GM03348 (cell line): Measurements from ENCODE around the gene SFXN4.
"Not testable (repeated sequence)": the region's sequence is repeated elsewhere in the genome, so short reads cannot be mapped to it uniquely, and the experiment has no call there.

Experiments used
- DNase-seq: peaks from one replicate; pipeline ENCODE4 v3.0.0; 2012; ENCODE audit warnings: low spot score

Gene SFXN4

DNA sequence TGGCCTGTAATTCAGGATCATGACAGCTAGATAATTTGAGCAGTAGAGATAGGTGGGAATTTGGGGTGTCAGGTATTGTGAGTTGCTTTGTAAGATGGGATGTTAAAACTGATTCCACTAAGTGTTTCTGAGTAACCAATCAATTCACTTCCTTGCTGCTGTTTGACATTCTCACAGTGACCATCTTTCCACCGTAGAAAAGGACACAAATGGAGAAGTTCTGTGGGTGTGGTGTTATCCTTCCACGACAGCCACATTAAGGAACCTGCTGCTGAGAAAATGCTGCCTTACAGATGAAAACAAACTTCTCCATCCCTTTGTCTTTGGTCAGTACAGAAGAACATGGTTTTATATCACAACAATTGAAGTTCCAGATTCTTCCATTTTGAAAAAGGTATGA lies 57.7 kb downstream of the SFXN4 start:
- DNase-seq, result not testable (repeated sequence)

DNA sequence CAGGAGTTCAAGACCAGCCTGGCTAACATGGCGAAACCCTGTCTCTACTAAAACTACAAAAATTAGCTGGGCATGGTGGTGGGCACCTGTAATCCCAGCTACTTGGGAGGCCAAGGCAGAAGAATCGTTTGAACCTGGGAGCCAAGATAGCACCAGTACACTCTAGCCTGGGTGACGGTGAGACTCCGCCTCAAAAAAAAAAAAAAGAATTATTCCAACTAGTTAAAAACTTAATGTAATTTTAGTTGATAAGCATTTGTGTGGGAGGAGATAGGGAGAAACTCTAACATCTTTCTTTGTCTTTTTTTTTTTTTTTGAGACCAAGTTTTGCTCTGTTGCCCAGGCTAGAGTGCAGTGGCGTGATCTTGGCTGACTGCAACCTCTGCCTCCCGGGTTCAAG lies 58.4 kb downstream of the SFXN4 start:
- DNase-seq, result not testable (repeated sequence)

DNA sequence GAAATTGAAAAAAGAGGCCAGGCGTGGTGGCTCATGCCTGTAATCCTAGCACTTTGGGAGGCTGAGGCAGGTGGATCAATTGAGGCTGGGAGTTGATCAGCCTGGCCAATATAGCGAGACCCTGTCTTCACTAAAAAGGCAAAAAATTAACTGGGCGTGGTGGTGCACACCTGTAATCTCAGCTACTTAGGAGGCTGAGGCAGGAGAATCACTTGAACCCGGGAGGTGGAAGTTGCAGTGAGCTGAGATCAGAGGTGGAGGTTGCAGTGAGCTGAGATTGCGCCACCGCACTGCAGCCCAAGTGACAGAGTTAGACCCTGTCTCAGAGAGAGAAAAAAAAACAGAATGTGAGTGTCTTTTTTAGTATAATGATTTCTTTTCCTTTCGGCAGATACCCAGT lies 59.6 kb downstream of the SFXN4 start:
- DNase-seq, result not testable (repeated sequence)

DNA sequence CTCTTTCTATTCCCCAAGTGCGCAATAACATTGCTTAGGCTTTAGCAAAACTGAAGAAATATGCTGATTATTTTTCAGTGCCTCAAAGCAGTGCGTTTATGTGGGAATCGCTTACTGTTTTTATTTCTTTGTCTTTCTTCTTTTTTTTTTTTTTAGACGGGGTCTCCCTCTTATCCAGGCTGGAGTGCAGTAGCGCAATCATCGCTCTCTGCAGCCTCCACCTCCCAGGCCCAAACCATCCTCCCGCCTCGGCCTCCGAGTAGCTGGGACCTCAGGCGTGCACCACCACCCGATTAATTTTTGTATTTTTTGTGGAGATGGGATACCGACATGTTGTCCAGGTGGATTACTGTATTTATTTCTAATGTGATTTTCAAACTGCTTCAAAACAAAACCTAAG lies 60.4 kb downstream of the SFXN4 start:
- DNase-seq, result no peak

DNA sequence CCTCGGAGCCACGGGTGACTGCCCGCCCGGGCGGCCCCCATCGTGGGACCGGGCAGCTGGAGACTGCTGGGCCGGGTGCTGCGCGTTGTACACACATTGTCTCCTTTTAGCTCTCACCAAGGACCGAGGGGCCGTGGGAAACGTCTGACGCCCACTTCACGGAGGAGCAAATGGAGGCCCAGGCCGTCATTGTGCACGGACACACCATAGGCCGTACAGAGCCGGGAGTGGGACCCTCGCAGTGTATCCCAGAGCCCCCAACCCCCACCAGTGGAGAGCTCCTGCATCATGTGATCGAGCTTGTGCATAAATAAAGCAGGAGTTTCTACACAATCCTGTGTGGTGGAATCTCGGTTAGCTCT lies 60.9 kb downstream of the SFXN4 start:
- DNase-seq, result peak; percentile 28

DNA sequence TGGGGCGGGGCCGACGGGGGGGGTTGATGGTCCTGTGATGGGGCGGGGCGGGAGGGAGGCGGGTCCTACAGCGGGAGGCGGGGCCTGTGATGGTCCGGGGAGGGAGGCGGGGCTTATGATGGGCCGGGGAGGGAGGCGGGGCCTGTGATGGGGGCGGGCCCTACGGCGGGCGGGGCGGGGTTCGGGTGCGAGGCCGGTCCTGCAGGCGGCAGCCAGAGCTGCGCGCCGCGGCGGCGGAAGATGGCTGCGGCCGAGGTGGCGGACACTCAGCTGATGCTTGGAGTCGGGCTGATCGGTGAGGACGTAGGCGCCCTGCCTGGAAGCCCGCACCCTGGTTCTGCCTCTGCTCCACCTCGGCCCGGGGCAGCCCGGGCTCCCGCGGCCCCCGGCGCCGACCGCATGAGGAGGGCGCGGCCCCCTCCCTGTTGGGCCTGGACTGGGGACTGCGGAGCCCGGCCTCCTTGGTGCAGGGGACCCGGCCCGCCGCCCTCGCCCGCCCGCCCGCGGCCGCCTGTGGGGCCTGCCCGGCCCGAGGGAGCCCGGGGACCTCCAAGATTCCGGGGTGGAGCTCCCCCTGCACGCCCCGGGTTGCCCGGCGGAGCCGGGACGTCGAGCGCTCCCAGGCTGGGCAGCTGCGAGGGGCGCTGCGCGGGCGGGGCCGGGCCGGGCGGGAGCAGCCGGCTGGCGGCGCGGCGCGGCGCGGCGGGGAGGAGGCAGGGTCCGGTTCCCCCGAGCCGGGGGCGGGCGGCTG lies 61.4 kb downstream of the SFXN4 start, which contains the start of gene DENND10:
TSS of gene DENND10 (plus strand) at position 211 of the 751 bp plus-strand sequence. CDS start at position 241, 30 bp downstream.
- peak; percentile 99 for DNase-seq

DNA sequence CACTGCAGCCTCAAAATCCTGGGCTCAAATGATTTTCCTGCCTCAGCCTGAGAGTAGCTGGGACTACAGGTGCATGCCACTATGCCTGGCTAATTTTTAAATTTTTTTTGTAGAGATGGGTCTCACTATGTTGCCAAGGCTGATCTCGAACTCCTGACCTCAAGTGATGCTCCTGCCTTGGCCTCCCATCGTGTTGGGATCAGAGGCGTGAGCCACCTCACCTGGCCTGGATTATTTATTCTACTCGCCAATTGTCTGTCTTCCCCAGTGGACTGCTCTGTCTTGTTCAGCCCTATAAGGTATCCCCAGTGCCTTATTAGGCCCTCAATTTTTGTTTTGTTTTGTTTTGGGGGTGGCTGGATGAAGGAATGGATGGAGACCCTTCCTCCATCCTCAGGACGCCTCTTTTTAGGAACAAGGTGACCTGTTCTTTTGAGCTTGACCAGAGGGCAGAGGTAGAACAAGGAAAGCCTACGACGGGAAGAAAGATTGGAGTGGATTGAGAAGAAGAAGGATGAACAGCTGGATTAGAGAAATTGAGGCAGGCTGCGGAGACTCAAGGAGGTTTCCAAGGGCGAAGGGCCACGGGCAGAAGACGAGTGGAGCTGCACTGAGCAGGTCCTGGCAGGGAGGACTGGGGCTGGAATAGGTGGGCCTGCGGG lies 62.1 kb downstream of the SFXN4 start:
- no peak for DNase-seq

DNA sequence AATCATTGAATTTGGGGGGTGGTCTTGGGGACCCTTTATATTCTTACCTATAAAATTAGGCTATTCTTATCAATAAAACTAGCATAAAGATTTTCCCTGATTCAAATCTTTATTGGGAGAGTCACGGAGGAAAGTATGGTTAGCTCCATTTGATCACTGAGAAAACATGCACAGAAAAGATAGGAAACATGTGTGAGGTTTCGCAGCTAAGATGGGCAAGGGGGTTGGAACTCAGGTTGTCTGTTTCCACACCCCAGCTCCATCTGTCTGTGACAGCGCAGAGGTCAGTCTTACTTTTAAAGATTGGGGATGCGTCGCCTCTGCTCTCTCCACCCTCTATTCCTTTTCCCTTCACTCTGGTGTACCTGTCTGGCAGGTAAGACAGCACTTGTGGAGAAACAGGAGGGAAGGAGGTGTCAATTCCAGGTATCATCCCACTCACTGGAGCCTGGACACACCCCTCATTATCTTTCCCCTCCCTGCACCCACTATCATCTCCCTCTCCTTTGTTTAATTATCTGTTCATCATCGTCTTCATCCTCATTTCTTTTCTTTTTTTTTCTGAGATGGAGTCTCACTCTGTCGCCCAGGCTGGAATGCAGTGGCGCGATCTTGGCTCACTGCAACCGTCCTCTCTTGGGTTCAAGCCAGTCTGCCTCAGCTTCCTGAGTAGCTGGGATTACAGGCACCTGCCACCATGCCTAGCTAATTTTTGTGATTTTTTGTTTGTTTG lies 64.0 kb downstream of the SFXN4 start:
- no peak for DNase-seq

DNA sequence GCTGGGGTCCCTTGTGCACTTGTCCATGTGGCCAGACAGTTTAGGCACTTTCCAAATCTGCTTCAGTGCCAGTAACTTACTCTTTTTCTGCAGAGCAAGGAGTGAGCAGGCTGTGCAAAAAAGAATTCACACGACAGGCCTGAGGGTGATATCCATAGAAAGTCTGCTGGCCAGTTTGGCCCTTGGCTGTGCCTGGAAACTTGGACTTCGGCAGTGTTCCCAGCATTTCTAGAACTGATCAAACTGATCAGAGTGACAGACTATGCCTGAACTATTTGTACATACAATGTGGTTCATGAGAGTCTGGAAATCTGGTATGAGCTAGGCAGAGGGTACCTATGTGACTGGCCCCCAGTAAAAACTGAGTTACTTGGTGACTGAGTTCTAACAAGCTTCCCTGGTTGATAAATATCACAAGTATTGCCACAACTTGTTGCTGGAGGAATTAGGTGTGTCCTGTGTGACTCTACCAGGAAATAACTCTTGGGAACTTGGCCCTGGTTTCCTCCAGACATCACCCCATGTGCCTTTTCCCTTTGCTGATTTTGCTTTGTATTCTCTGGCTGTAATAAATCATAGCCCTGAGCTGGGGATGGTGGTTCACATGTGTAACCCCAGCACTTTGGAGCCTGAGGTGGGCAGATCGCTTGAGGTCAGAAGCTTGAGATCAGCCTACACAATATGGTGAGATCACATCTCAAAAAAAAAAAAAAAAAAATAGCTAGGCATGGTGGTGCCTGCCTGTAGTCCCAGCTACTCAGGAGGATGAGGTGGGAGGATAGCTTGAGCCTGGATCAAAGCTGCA lies 64.9 kb downstream of the SFXN4 start:
- DNase-seq, result no peak

DNA sequence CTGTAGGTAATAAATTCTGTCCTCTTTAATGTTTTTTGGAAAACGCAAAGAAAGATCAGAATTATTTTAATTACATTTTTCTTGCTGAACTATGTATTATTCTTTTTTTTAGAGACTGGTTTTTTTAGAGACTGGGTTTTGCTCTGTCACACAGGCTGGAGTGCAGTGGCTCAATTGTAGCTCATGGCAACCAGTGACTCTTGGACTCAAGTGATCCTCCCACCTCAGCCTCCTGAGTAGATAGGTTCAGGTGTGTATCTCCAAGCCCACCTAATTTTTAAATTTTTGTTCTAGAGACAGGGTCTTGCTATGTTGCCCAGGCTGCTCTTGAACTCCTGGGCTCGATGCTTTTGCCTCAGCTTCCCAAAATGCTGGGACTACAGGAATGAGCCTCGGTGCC lies 66.9 kb downstream of the SFXN4 start:
- DNase-seq, result no peak

DNA sequence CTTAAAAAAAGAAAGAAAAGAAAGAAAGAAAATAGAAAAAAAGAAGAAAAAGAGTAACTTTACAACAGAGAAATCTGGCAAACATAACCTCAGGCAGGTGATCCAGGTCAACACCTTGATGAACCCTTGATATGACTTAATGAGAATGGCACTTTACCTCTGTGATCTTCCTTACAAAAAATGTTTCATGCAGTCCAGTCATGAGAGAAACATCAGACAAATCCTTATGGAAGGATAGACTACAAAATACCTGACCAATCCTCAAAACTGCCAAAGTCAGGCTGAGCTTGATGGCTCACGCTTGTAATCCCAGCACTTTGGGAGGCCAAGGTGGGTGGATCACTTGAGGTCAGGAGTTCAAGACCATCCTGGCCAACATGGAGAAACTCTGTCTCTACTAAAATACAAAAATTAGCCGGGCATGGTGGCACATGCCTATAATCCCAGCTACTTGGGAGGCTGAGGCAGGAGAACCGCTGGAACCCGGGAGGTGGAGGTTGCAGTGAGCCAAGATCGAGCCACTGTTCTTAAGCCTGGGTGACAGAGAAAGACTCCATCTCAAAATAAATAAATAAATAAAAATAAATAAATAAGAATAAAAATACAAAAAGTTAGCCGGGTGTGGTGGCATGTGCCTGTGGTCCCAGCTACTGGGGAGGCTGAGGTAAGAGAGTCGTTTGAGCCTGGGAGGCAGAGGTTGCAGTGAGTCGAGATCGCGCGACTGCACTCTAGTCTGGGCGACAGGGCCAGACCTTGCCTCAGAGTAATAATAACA lies 68.7 kb downstream of the SFXN4 start:
- not testable (repeated sequence) for DNase-seq

DNA sequence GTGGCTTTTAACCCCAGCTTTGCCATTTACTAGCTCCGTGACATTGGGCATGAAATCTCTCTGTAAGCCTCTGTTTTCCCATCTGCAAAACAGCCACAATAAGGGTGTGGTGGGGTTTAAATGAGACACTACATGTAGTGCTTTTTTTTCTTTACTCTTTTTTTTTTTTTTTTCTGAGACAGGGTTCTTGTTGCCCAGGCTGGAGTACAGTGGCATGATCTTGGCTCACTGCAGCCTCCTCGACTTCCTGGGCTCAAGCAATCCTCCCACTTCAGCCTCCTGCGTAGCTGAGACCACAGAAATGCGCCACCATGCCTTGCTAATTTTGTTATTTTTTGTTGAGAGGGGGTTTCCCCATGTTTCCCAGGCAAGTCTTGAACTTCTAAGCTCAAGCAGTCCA lies 69.9 kb downstream of the SFXN4 start:
- no peak for DNase-seq

DNA sequence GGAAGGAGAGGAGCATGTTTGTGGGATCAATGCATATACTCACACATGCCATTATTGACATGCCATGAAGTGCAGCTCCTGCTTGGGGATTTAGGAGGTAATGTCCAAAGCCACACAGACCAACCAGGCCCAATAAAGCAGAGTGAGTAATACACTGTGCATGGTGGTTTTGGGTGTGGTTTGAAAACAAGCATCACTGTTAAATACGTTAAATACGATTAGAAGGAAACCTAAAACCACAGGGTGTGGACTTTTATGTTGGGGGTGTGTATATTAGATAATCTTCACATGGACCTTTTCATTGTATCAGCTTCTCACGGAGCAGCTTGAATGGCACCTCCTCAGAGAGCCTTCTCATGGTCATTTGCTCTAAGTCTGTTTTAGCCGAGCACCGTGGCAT lies 74.5 kb downstream of the SFXN4 start:
- DNase-seq, result peak; percentile 72
